ENCODE data around the gene CDC42. TPM values are rescaled to one million over a fixed set of nuclear protein-coding genes. Genes with fewer than 3 reads are reported as not detected.

The CDC42 gene
- total and polyA plus RNA-seq, 2 of the 13 experiments (the other 11 are each of a cell fraction or from before 2014, with no cell fraction given): 138 to 237 TPM

- H3K79me2 ChIP-seq (ENCODE audit: insufficient read depth, low read length): peaks cover 25% of the 10 kb centered on the region
- no peaks in the 10 kb centered on the region for H3K27me3 ChIP-seq (ENCODE audit: control insufficient read depth in 1 of 2, insufficient read depth in 2 of 2, low read length in 2 of 2)
- no peak for DNase-seq (ENCODE audit: low spot score)
- H3K9me3 ChIP-seq (ENCODE audit: low read length): no peaks in the 10 kb centered on the region
- no peak for ATAC-seq
- ChIA-PET POLR2A (interaction anchor here (1.5 kb wide), 1 partner anchor 41 kb away, joined by 3 read pairs; the partner anchor contains the start of gene CDC42), CTCF (ENCODE audit: low intra/inter-chr PET ratio, low total read pairs) (no interaction called here)
- H3K4me2 ChIP-seq (ENCODE audit: low read depth, low read length): no peak overlapping the region
- no TSS peak for BruUV-seq (replicated peaks)
- intact Hi-C loops (cut with micrococcal nuclease; ENCODE audit: unreplicated experiment): no loop called here
- no peak overlapping the region for H3K9ac ChIP-seq (ENCODE audit: insufficient read depth, low read depth, low read length)
- WGBS (ENCODE audit: low lambda C conversion rate): 95% methylated on average over 1 of the region's 1 CpG
- H3K36me3 ChIP-seq (replicated peaks in 1 of 2; ENCODE audit: control insufficient read depth in 1 of 2, insufficient read depth in 2 of 2, low read length in 2 of 2): peaks cover 15 to 73% of the 10 kb centered on the region in 2 experiments
- peaks cover 31% of the 10 kb centered on the region for H4K20me1 ChIP-seq (ENCODE audit: insufficient read depth, low read length)
- H3K27ac ChIP-seq (ENCODE audit: extremely low read length, insufficient read depth, low read length): no peak overlapping the region
- H3K4me1 ChIP-seq (ENCODE audit: insufficient read depth, low read length): no peaks in the 10 kb centered on the region
- no peak for FAIRE-seq
- H3K4me3 ChIP-seq (replicated peaks in 1 of 3; ENCODE audit: insufficient read depth in 1 of 3, low read depth in 2 of 3, low read length in 3 of 3): no peak overlapping the region
- no peak overlapping the region for H2AFZ ChIP-seq (ENCODE audit: low read length)
- in situ Hi-C loops (cut with HindIII; ENCODE audit: extremely low pct_ligation_motif_present, low pct_unique_long_range_greater_than_20kb): no loop called here
- TF ChIP-seq KDM2A (CRISPR knock-in tag; IDR thresholded peaks at IDR 0.05; ENCODE audit: borderline replicate concordance, low read depth) (no peak), JARID2 (CRISPR knock-in tag; IDR thresholded peaks at IDR 0.05; ENCODE audit: insufficient replicate concordance) (no peak), KLF15 (CRISPR knock-in tag; IDR thresholded peaks at IDR 0.05; ENCODE audit: borderline replicate concordance) (no peak), CBX2 (IDR thresholded peaks at IDR 0.05; ENCODE audit: low read depth, low read length) (no peak), CBX2 (CRISPR knock-in tag; IDR thresholded peaks at IDR 0.05; ENCODE audit: low read depth) (no peak), IRF1 (CRISPR knock-in tag; IDR thresholded peaks at IDR 0.05; ENCODE audit: low read depth) (no peak), ZSCAN22 (CRISPR knock-in tag; IDR thresholded peaks at IDR 0.05) (no peak), JDP2 (CRISPR knock-in tag; IDR thresholded peaks at IDR 0.05; ENCODE audit: borderline replicate concordance) (no peak), FOXO1 (CRISPR knock-in tag; IDR thresholded peaks at IDR 0.05) (no peak), EZH2 (conservative IDR thresholded peaks at IDR 0.05; ENCODE audit: low read depth, low read length) (no peak), ATF1 (CRISPR knock-in tag; IDR thresholded peaks at IDR 0.05) (no peak), ZNF710 (CRISPR knock-in tag; IDR thresholded peaks at IDR 0.05; ENCODE audit: borderline replicate concordance) (no peak), TRAFD1 (CRISPR knock-in tag; IDR thresholded peaks at IDR 0.05; ENCODE audit: borderline replicate concordance) (no peak), ZFP62 (CRISPR knock-in tag; IDR thresholded peaks at IDR 0.05) (no peak), ETV6 (CRISPR knock-in tag; conservative IDR thresholded peaks at IDR 0.05) (no peak), IRX3 (CRISPR knock-in tag; IDR thresholded peaks at IDR 0.05; ENCODE audit: borderline replicate concordance, low read depth) (no peak), ZNF891 (CRISPR knock-in tag; IDR thresholded peaks at IDR 0.05) (no peak), ZNF670 (CRISPR knock-in tag; IDR thresholded peaks at IDR 0.05; ENCODE audit: borderline replicate concordance) (no peak), HNRNPH1 (optimal IDR thresholded peaks at IDR 0.05; ENCODE audit: low read depth, low read length) (no peak)
Measured at GRCh38 chr1:22093513-22093912, 41.0 kb downstream of the CDC42 start.

Measured in HepG2 (cell line).